MG63 (cell line): ENCODE data around the gene MTO1. TPM values are rescaled to one million over a fixed set of nuclear protein-coding genes. Genes with fewer than 3 reads are reported as not detected.
A peak's percentile ranks its signal among the peaks of the same experiment; 100 is the strongest.
"Not testable (repeated sequence)": the region's sequence is repeated elsewhere in the genome, so short reads cannot be mapped to it uniquely, and the experiment has no call there.

Source experiments
- DNase-seq: peaks from one replicate; pipeline ENCODE4 v3.0.0-alpha.2; 2020
- H3K27me3 ChIP-seq: fragments of 250-450 bp; sonication (Bioruptor Pico); 2 replicates; pipeline ENCODE4 v1.5.1; 2020; ENCODE audit warnings: mild to moderate bottlenecking, moderate library complexity
- H3K36me3 ChIP-seq: fragments of 250-450 bp; sonication (Bioruptor Pico); 2 replicates; pipeline ENCODE4 v1.5.1; 2020; ENCODE audit warnings: mild to moderate bottlenecking, moderate library complexity
- H3K4me3 ChIP-seq: fragments of 250-450 bp; sonication (Bioruptor Pico); 2 replicates; pipeline ENCODE4 v1.5.1; 2020; ENCODE audit warnings: mild to moderate bottlenecking, moderate library complexity
- H3K9me3 ChIP-seq: fragments of 250-450 bp; sonication (Bioruptor Pico); 2 replicates; pipeline ENCODE4 v1.5.1; 2020; ENCODE audit warnings: mild to moderate bottlenecking, moderate library complexity
- total RNA-seq: library from RNA; depleted of rRNA; stranded (reverse); fragments of >200 nt; shearing (Covaris generic); gene quantifications from 2 replicates; pipeline ENCODE4 v1.2.3, GENCODE V29; 2014; ENCODE audit warnings: low replicate concordance; rRNA removed

The MTO1 gene, protein sequence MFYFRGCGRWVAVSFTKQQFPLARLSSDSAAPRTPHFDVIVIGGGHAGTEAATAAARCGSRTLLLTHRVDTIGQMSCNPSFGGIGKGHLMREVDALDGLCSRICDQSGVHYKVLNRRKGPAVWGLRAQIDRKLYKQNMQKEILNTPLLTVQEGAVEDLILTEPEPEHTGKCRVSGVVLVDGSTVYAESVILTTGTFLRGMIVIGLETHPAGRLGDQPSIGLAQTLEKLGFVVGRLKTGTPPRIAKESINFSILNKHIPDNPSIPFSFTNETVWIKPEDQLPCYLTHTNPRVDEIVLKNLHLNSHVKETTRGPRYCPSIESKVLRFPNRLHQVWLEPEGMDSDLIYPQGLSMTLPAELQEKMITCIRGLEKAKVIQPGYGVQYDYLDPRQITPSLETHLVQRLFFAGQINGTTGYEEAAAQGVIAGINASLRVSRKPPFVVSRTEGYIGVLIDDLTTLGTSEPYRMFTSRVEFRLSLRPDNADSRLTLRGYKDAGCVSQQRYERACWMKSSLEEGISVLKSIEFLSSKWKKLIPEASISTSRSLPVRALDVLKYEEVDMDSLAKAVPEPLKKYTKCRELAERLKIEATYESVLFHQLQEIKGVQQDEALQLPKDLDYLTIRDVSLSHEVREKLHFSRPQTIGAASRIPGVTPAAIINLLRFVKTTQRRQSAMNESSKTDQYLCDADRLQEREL
- 20.1 and 21.1 TPM in 2 replicates for total RNA-seq

DNA sequence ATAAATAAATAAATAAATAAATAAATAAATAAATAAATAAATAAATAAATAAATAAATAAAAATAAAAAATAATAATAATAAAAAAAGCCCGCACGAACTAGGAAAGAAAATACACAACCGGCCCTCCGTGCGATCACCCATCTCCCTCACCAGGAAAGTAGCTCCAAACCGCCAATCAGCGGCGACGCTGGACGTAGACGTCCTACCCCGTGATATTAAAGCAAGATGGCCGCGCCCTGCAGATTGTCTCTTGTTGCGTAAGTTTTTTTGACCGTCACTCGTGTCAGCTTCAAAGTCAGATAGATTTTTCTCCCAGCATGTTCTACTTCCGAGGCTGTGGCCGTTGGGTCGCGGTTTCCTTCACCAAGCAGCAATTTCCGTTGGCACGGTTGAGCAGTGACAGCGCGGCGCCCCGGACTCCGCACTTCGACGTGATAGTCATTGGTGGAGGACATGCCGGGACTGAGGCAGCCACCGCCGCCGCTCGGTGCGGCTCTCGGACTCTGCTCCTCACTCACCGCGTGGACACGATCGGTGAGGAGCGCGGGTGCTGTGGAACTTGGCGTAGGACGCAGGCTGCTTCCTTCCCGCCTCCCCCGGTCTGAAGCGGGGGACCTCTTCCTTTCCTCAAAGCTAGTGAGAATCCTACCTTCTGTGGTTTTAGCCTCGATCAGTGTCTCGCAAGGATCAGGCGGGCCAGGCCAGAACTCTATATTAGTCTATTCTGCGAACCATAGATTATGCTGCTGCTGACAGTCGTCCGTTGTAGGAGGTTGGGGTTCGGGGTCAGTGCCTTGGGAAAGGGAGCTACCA is at the start of gene MTO1:
MTO1 (plus strand) TSS at position 201 of the 814 bp plus-strand sequence; CDS start at position 319, 118 bp downstream.
- Histone ChIP-seq H3K9me3 (no peaks in the 10 kb centered on the region), H3K36me3 (peaks cover 13% of the 10 kb centered on the region), H3K27me3 (no peaks in the 10 kb centered on the region), H3K4me3 (peak within 1 kb of the TSS; percentile 96)
- peak; percentile 88 for DNase-seq

DNA sequence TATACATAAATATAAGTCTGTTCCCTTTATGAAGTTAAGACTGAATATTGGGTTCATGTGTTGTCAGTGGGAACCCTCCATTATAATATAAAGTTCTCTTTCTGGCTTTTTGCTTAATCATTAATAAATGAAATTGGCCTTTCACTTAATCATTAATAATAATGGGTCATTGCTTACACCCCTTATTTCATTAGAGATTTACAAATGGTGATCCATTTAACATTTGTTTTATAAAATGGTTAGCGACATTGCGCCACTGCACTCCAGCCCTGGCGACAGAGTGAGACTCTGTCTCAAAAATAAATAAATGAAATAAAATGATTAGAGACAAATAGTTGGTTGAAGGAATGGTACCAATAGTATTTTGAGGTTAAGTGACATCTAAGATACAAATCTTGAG is 48.4 kb upstream of the MTO1 start:
- no peak for DNase-seq
- no peak overlapping the region for H3K4me3 ChIP-seq
- H3K27me3 ChIP-seq: no peaks in the 10 kb centered on the region
- H3K36me3 ChIP-seq: peaks cover 5% of the 10 kb centered on the region; the same call in 1 of the 2 replicates
- no peaks in the 10 kb centered on the region for H3K9me3 ChIP-seq

DNA sequence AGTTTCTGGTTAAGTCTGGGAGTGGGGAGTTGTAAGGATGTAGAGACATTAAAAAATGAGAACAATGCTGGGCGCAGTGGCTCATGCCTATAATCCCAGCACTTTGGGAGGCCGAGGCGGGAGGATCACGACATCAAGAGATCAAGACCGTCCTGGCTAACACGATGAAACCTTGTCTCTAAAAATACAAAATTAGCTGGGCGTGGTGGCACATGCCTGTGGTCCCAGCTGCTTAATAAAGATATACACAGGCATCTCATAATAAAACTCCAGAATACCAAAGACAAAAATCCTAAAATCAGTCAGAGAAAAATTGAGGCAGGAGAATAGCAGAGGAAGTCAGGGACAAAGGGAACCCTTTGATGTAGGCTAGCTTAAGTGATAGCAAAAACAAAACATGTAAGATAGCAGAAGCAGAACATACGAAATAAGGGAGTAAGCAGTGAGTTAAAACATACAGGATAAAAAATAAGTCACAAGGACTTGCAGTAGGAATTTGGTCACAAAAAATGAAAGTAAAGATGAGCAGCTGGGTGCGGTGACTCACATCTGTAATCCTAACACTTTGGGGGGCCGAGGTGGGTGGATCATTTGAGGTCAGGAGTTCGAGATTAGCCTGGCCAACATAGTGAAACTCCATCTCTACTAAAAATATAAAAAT is 43.3 kb upstream of the MTO1 start:
- peak; percentile 15 for DNase-seq
- Histone ChIP-seq H3K4me3 (no peak overlapping the region), H3K9me3 (no peaks in the 10 kb centered on the region), H3K27me3 (no peaks in the 10 kb centered on the region), H3K36me3 (peaks cover 28% of the 10 kb centered on the region)

DNA sequence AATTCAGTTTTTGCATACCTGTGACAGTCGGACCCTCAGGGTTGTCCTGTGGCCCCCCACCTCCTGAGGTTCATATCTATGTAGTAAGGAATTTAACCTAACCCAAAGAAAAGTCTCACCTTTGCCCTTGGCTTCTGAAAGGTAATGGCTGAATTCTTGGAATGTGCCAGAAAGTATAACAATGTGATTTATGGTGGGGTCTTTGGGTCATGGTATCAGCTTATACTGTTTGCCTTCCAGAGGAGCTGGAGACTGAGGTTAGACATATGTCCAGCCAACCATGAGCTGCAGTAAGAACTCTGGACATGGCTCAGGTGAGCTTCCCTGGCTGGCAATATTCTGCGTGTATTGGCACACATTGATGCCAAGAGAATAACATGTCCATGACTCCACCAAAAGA is 40.0 kb upstream of the MTO1 start:
- H3K4me3 ChIP-seq: no peak overlapping the region
- no peak for DNase-seq
- H3K27me3 ChIP-seq: no peaks in the 10 kb centered on the region
- H3K36me3 ChIP-seq: peaks cover 55% of the 10 kb centered on the region
- H3K9me3 ChIP-seq: no peaks in the 10 kb centered on the region

DNA sequence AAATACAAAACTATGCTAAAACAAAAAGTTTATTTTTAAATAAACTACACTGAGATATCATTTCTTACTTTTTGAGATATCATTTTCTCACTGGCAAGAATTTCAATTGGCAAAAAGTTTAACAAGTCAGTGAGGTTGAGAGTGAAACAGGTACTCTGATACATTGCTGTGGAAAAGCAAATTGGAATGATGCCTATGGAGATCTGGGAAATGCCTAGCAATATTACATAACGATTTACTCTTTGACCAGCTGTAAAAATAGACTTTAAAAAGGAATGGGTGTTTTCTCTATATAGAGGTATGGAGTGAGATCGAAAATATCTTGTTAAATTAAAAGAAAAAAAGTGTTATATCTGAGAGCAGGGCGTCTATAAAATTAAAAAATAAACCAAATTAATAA is 26.3 kb upstream of the MTO1 start:
- Histone ChIP-seq H3K4me3 (no peak overlapping the region), H3K27me3 (no peaks in the 10 kb centered on the region), H3K36me3 (peaks cover 73% of the 10 kb centered on the region), H3K9me3 (no peaks in the 10 kb centered on the region)
- no peak for DNase-seq

DNA sequence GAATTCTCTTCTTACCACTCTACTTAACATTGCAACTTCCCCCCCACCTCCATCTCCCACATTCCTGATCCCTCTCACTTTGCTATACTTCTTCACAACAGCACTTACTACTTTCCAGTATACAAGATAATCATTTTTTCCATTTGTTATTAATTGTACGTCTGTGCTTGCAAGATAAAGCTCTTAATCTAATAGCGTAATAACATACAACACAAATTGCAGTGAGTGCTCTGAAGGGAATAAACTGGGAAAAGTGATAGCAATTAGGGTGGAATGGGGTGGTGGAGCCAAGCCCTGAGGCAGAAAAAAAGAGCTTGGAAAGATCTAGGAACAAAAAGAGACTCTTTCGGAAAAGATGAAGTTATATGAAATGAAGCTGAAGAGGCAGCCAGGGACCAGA is 18.0 kb upstream of the MTO1 start:
- DNase-seq: no peak
- no peaks in the 10 kb centered on the region for H3K27me3 ChIP-seq
- no peaks in the 10 kb centered on the region for H3K9me3 ChIP-seq
- H3K4me3 ChIP-seq: no peak overlapping the region
- H3K36me3 ChIP-seq: peaks cover 77% of the 10 kb centered on the region

DNA sequence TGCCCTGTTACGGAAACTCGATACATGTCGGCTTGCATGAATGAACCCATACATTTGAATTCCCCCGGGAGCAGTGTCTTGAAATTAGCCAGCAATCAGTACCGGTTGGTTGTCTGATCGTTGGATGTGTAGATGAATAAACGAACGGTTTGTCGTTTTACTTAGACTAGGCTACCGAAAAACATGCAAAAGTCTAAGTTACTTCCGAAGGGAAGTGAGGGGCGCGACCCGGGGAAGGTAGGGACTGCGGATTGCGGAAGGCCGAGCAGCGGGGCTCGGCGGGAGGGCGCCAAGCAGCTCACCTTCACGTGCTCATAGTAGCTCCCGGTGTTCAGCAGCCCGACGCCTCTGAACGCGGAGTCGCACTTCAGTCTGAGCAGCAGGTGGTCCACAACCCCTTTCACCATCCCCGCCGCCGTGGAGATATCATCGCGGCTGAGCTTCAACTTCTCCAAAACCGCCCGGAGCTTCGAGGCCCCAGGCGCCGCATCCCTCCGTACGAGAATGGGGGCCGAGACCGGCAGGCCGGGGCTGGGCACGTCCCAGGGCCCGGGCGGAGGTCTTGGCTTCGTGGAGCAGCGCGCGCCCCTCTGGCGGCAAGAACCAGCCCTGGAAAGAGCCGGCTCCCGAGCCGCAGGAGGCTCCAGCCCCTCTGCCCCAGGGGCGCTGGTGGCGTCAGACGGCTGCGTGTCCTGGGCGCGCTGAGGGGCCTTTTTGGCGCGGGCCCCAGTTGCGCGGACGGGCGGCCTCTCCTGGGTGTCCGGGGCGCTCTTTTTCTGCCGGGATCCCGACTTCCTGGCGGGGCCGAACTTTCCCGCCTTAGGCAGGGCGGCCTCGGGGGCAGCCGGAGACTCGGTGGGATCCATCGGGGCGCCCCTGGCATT is 10.1 kb upstream of the MTO1 start:
- Histone ChIP-seq H3K4me3 (peak overlapping the region; percentile 70), H3K9me3 (no peaks in the 10 kb centered on the region), H3K27me3 (no peaks in the 10 kb centered on the region), H3K36me3 (peaks cover 32% of the 10 kb centered on the region)
- DNase-seq: peak; percentile 70

DNA sequence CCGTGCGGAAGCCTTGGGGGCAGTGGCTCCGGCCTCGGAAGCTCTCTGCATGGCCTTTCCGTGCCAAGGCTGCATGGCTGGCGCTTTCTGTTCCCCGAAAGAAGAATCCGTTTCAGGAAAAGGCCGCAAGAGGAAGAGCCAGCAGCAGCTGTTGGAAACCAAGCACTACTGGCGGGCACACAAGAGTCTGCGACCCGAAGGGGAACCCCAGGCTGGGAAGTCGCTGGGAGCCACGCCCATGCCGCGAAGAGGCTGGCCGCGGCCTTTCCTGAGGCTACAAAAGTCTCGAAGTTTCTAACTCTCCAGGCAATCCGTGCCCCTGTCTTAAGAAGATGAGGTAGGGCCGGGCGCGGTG is 9.5 kb upstream of the MTO1 start, which contains the start of gene CGAS:
CGAS (minus strand) TSS at position 191 of the 355 bp plus-strand sequence; CDS start at position 75, 116 bp downstream.
- H3K4me3 ChIP-seq: peak within 1 kb of the TSS; percentile 70
- DNase-seq: peak; percentile 88
- H3K27me3 ChIP-seq: no peaks in the 10 kb centered on the region
- H3K9me3 ChIP-seq: no peaks in the 10 kb centered on the region
- peaks cover 28% of the 10 kb centered on the region for H3K36me3 ChIP-seq

DNA sequence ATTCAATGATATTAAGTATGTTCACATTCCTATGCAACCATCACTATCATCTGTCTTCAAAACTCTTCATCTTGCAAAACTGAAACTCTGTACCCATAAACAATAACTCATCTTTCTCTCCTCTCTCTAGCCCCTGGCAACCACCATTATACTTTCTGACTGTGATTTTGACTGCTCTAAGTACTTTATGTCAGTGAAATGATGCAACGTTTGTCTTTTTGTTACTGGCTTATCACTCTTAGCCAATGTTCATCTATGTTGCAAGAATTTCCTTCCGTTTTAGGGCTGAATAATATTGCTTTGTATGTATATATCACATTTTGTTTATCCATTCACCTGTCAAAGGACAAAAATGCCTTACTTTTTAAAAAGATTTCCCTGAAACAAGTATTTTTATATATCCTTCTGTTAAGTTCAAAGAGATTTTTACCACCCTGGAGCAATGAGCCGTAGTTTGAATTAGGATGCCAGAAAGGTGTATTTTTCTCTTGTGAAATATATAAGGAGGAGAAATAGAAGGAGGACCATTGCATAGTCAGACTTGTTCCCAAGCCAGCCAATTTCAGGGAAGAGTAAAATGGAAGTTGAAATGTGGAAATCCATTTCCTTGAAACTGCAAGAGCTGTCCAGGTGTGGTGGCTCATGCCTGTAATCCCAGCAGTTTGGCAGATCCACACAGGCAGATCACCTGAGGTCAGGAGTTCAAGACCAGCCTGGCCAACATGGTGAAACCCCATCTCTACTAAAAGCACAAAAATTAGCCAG is 5.5 kb upstream of the MTO1 start:
- Histone ChIP-seq H3K4me3 (no peak overlapping the region), H3K9me3 (no peaks in the 10 kb centered on the region), H3K36me3 (no peaks in the 10 kb centered on the region), H3K27me3 (no peaks in the 10 kb centered on the region)
- no peak for DNase-seq

DNA sequence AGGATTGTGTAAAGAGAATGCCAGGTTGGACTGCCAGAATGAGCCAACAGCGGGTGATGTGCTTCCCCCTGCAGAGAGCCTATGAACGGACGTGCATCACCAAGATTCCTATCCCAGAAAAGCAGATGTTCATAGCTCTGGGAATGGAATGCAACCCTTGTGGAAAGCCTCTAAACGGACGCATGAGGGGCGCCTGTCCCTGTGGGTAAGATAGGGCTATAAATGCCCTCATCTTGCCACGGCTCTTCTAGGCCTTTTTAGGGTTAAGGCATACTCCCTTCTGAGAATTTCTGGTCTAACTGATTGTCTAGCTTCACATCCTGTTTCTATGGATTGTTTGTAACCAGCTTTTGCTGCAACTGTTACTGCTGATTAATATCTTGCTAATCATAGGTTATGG is 2.1 kb upstream of the MTO1 start:
- not testable (repeated sequence) for H3K9me3 ChIP-seq, DNase-seq, H3K4me3 ChIP-seq, H3K27me3 ChIP-seq
- H3K36me3 ChIP-seq: peaks cover 11% of the 10 kb centered on the region; the same call in 1 of the 2 replicates

DNA sequence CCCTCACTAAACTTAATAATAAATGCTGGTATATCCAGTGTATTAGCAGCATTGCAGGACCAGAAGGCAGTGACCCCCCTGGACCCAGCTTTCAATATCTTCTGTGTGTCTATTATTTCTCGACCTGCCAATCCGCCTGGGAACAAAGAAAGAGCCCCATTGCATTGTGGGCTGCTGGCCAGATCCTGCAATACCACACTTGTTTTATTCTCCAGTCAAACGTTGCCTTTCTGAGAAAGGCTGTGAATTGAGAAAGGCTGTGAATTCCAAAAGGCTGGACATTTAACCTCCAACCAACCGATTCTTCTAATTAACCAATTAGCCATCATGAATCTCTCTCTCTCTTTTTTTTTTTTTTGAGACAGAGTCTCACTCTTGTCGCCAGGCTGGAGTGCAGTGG is 1.5 kb upstream of the MTO1 start:
- peaks cover 11% of the 10 kb centered on the region; the same call in 1 of the 2 replicates for H3K36me3 ChIP-seq

DNA sequence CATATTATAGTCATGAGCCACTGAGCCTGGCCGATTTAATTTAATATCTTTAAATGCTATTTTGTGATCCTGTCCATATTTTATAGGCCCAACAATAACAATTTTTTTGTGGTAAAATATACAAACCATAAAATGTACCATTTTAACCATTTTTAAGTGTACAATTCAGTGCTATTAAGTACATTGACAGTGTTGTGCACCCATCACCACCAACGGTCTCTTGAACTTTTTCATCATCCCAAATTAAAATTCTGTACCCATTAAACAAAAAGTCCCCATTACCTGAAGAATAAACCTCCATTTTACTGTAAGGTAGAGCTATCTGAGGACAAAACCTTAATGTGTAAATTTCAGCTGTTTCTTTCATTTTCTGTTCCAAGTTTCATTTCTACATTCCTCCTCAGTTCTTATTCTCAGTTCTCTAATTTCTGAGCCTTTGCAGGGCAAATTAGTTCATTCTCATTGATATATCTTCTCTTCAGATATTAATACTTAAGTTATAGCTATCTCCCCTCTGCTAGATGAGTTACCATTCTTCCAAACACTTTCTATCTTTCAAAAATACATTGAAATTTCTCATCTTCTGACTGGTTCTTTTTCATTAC is 10.3 kb downstream of the MTO1 start:
- Histone ChIP-seq H3K4me3 (no peak overlapping the region), H3K36me3 (peaks cover 65% of the 10 kb centered on the region), H3K27me3 (no peaks in the 10 kb centered on the region), H3K9me3 (no peaks in the 10 kb centered on the region)
- no peak for DNase-seq

More for the DNA sequence above, 1.5 kb upstream of the MTO1 start:
- no peaks in the 10 kb centered on the region for H3K27me3 ChIP-seq
- no peak overlapping the region for H3K4me3 ChIP-seq
- no peaks in the 10 kb centered on the region for H3K9me3 ChIP-seq
- DNase-seq: no peak

DNA sequence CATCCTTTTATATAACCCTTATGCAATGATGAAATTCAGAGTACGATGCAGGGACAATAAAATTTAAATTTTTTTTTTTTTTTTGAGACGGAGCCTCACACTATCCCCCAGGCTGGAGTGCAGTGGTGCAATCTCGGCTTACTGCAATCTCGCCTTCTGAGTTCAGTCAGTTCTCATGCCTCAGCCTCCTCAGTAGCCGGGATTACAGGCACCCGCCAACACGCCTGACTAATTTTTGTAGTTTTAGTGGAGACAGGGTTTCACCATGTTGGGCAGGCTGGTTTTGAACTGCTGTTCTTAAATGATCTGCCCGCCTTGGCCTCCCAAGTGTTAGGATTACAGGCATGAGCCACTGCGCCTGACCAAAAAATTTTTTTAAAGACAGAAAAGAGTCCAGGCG is 15.2 kb downstream of the MTO1 start:
- DNase-seq: no peak
- no peak overlapping the region for H3K4me3 ChIP-seq
- H3K36me3 ChIP-seq: peaks cover 61% of the 10 kb centered on the region
- no peaks in the 10 kb centered on the region for H3K9me3 ChIP-seq
- H3K27me3 ChIP-seq: no peaks in the 10 kb centered on the region

DNA sequence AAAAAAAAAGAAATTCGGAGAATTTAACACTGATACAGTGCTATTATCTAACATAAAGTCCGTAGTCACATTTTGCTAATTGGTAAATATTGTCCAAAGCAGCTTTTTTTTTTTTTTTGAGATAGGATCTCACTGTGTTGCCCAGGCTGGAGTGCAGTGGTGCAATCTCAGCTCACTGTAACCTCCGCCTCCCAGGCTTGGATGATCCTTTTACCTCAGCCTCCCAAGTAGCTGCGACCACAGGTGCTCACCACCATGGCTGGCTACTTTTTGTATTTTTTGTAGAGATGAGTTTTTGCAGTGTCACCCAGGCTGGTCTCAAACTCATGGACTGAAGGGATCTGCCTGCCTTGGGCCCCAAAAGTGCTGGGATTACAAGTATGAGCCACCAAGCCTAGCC is 15.9 kb downstream of the MTO1 start:
- H3K27me3 ChIP-seq: no peaks in the 10 kb centered on the region
- no peak for DNase-seq
- peaks cover 61% of the 10 kb centered on the region for H3K36me3 ChIP-seq
- no peak overlapping the region for H3K4me3 ChIP-seq
- no peaks in the 10 kb centered on the region for H3K9me3 ChIP-seq

DNA sequence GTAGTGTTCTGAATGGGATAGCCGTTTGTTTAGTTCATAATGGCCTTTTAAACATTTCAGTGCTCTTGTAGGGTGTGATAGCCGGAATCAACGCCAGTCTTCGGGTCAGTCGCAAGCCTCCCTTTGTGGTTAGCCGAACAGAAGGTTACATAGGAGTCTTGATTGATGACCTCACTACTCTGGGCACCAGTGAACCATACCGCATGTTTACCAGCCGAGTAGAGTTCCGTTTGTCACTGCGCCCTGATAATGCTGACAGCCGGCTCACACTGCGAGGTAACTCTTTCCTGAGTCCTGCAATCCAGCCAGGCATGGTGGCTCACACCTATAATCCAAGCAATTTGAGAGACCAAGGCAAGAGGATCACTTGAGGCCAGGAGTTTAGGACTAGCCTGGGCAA is 20.4 kb downstream of the MTO1 start:
- no peaks in the 10 kb centered on the region for H3K27me3 ChIP-seq
- peaks cover 70% of the 10 kb centered on the region for H3K36me3 ChIP-seq
- no peak overlapping the region for H3K4me3 ChIP-seq
- DNase-seq: no peak
- H3K9me3 ChIP-seq: no peaks in the 10 kb centered on the region
